ENCODE measurements around the gene FLYWCH2. TPM values are rescaled to one million over a fixed set of nuclear protein-coding genes. Genes with fewer than 3 reads are reported as not detected.
"Not testable (repeated sequence)": the region's sequence is repeated elsewhere in the genome, so short reads cannot be mapped to it uniquely, and the experiment has no call there.

Gene FLYWCH2
- total RNA-seq, 1 donor from 2014 or later: 24.9 TPM

DNA sequence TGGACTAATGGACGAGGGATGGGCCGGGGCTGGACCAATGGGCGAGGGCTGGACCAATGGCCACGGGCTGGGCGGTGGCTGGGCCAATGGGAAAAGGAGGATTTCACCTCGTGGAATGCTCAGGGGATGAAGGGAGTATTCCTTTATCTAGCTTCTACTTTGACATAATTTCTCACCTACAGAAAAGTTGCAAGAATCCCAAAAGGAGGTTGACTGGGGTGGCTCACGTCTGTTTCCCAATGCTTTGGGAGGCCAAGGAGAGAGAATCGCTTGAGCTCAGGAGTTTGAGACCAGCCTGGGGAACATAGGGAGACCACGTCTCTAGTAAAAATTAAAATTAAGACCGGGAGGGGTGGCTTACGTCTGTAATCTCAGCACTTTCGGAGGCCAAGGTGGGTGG lies 23.0 kb downstream of the FLYWCH2 start:
- no peak for DNase-seq (ENCODE audit: low spot score)
- H3K4me3 Mint-ChIP-seq (ENCODE audit: unreplicated experiment): peak overlapping the region; percentile 67
- H3K4me1 Mint-ChIP-seq (ENCODE audit: unreplicated experiment): peaks cover 4% of the 10 kb centered on the region
- H3K36me3 Mint-ChIP-seq (ENCODE audit: low read depth, unreplicated experiment): peaks cover 5% of the 10 kb centered on the region
- TF ChIP-seq CTCF (IDR thresholded peaks at IDR 0.05; ENCODE audit: unreplicated experiment): no peak
- peaks cover 23% of the 10 kb centered on the region for H3K27me3 Mint-ChIP-seq (ENCODE audit: unreplicated experiment)
- H3K27ac Mint-ChIP-seq (ENCODE audit: unreplicated experiment): peak overlapping the region; percentile 80
- H3K9me3 Mint-ChIP-seq (ENCODE audit: unreplicated experiment): no peaks in the 10 kb centered on the region

GRCh38 chr16:2907084-2907753 lies 24.2 kb downstream of the FLYWCH2 start:
- not testable (repeated sequence) for H3K4me3 Mint-ChIP-seq (ENCODE audit: unreplicated experiment); H3K9me3 Mint-ChIP-seq (ENCODE audit: unreplicated experiment); H3K4me1 Mint-ChIP-seq (ENCODE audit: unreplicated experiment); H3K36me3 Mint-ChIP-seq (ENCODE audit: low read depth, unreplicated experiment)
- peak; percentile 21 for TF ChIP-seq CTCF (IDR thresholded peaks at IDR 0.05; ENCODE audit: unreplicated experiment)
- Mint-ChIP-seq H3K27ac (ENCODE audit: unreplicated experiment) (peak overlapping the region; percentile 85), H3K27me3 (ENCODE audit: unreplicated experiment) (peaks cover 25% of the 10 kb centered on the region)
- DNase-seq (ENCODE audit: low spot score): peak; percentile 38

DNA sequence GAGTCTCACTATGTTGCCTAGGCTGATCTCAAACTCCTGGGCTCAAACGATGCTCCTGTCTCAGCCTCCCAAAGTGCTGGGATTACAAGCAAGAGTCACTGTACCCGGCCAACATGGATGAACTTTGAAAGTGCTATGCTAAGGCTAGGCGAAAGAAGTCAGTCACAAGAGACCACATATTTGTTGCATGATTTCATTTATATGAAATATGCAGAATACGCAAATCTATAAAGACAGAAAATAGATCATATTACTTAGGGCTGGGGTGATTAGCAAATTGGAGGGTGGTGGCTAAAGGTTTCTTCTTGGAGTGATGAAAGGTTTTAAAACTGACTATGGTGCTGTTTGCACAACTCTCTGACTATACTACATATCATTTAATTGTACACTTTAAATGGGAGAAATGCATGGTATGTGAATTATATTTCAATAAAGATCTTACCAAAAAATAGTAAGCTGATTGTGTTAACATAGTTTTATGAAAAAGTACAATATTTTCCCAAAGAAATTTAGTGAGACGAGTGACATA lies 27.5 kb downstream of the FLYWCH2 start:
- Mint-ChIP-seq H3K27me3 (ENCODE audit: unreplicated experiment) (peaks cover 20% of the 10 kb centered on the region), H3K27ac (ENCODE audit: unreplicated experiment) (peak overlapping the region; percentile 52), H3K4me1 (ENCODE audit: unreplicated experiment) (peaks cover 8% of the 10 kb centered on the region), H3K36me3 (ENCODE audit: low read depth, unreplicated experiment) (peaks cover 15% of the 10 kb centered on the region), H3K9me3 (ENCODE audit: unreplicated experiment) (no peaks in the 10 kb centered on the region), H3K4me3 (ENCODE audit: unreplicated experiment) (no peak overlapping the region)
- TF ChIP-seq CTCF (IDR thresholded peaks at IDR 0.05; ENCODE audit: unreplicated experiment): no peak
- DNase-seq (ENCODE audit: low spot score): no peak

DNA sequence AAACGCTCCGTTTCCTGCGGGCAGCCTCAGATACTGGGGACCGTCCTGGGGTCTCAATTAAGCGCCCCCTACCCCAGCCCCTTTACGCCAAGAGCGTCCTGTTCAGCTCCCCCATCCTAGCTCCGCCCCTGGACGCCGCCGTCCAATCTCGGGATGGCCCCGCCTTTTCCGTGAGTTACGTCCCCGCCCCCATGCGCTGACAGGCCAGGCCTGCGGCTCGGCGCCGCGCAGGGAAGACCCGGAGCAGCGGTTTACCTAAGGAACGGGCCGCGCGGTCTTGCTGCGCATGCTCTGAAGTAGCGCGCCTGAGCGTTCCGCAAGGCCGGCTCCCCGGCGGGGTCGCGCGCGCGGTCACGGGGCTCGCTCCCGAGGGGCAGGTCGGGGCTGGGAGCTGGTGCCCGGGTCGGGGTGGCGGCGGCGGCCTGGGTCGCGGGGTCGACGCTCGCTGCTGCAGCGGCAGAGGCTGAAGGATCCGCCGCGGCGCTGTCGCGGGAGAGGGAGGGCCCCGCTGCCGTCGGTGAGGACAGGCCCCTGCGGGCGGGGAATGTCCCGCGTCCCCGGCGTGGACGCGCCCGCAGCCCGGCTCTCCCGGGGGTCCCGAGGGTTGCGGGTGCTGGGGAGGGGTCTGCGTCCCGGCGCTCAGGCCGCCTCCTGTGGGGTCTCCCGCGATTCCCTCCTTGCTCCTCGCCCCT lies 28.8 kb downstream of the FLYWCH2 start, which contains the start of gene FLYWCH1:
Gene FLYWCH1, plus strand, starts transcription at position 294 of the 692 bp plus-strand sequence. CDS start 17,755 bp downstream, outside the sequence.
- Mint-ChIP-seq H3K27me3 (ENCODE audit: unreplicated experiment) (peaks cover 16% of the 10 kb centered on the region), H3K36me3 (ENCODE audit: low read depth, unreplicated experiment) (peaks cover 10% of the 10 kb centered on the region), H3K4me1 (ENCODE audit: unreplicated experiment) (peaks cover 8% of the 10 kb centered on the region), H3K4me3 (ENCODE audit: unreplicated experiment) (peak within 1 kb of the TSS; percentile 94), H3K9me3 (ENCODE audit: unreplicated experiment) (no peaks in the 10 kb centered on the region), H3K27ac (ENCODE audit: unreplicated experiment) (peak within 1 kb of the TSS; percentile 87)
- peak; percentile 98 for DNase-seq (ENCODE audit: low spot score)
- TF ChIP-seq CTCF (IDR thresholded peaks at IDR 0.05; ENCODE audit: unreplicated experiment): no peak
